CD4-positive, alpha-beta T cell (primary cell): ENCODE data around the gene FNDC1. TPM values are rescaled to one million over a fixed set of nuclear protein-coding genes. Genes with fewer than 3 reads are reported as not detected.

ENCODE experiments used
- ATAC-seq: fragments of 200-7000 bp; cut with Tn5 transposase; one replicate; pipeline ENCODE4 v1.10.0; 2022; ENCODE audit warnings: mild to moderate bottlenecking; ENCODE audit not compliant: poor library complexity
- CTCF ChIA-PET: fragments of 350-600 bp; sonication (Branson Sonifier 250); formaldehyde crosslinking; loops from one replicate; lab custom pipeline; 2021; ENCODE audit warnings: antibody characterized with exemption, inconsistent platforms; lab: Charles Lee
- POLR2A ChIA-PET: fragments of 350-600 bp; sonication (Branson Sonifier 250); formaldehyde crosslinking; loops from one replicate; lab custom pipeline; 2021; ENCODE audit warnings: antibody characterized with exemption, inconsistent platforms; lab: Charles Lee
- DNase-seq, 14 experiments: peaks; one replicate each; pipeline ENCODE4 v3.0.0-alpha.2; 2013 to 2020; ENCODE audit warnings: mixed read lengths in 2 of 14
- H3K27ac ChIP-seq, 2 donors: one replicate each; pipeline versions ENCODE4 v1.5.1 to v1.7.0; 2013; ENCODE audit warnings: low read length in 2 of 2, low read depth in 1 of 2, mild to moderate bottlenecking in 1 of 2
- H3K27me3 ChIP-seq, 2 experiments: 1 replicate in 1 of 2; 2 replicates in 1 of 2; pipeline versions ENCODE4 v1.6.1 to v1.7.0; 2013; ENCODE audit warnings: low read length in 2 of 2, control low read depth in 1 of 2, mild to moderate bottlenecking in 1 of 2, moderate library complexity in 1 of 2; ENCODE audit not compliant: insufficient read depth in 2 of 2, control insufficient read depth in 1 of 2
- H3K36me3 ChIP-seq: one replicate; pipeline ENCODE4 v1.6.1; 2013; ENCODE audit warnings: low read length, control low read depth; ENCODE audit not compliant: insufficient read depth
- H3K4me1 ChIP-seq: one replicate; pipeline ENCODE4 v1.6.1; 2013; ENCODE audit warnings: low read length, control low read depth; ENCODE audit not compliant: insufficient read depth
- H3K4me3 ChIP-seq: one replicate; pipeline ENCODE4 v1.5.1; 2013; ENCODE audit warnings: mild to moderate bottlenecking, low read length, moderate library complexity
- H3K9me3 ChIP-seq, 2 experiments: 1 replicate in 1 of 2; 2 replicates in 1 of 2; pipeline versions ENCODE4 v1.6.1 to v1.7.0; 2013; ENCODE audit warnings: low read length in 2 of 2, mild to moderate bottlenecking in 2 of 2, control low read depth in 1 of 2, moderate library complexity in 1 of 2; ENCODE audit not compliant: control insufficient read depth in 1 of 2, insufficient read depth in 1 of 2
- H3K27ac Mint-ChIP-seq: one replicate; pipeline ENCODE4 v1.8.0; 2020; ENCODE audit warnings: mixed read lengths
- H3K27me3 Mint-ChIP-seq: one replicate; pipeline ENCODE4 v1.8.0; 2021; ENCODE audit warnings: mixed read lengths
- H3K36me3 Mint-ChIP-seq: one replicate; pipeline ENCODE4 v1.8.0; 2021; ENCODE audit warnings: low read depth, mixed read lengths
- H3K4me1 Mint-ChIP-seq: one replicate; pipeline ENCODE4 v1.8.0; 2021; ENCODE audit warnings: low read depth, mixed read lengths
- H3K4me3 Mint-ChIP-seq: one replicate; pipeline ENCODE4 v1.8.0; 2020; ENCODE audit warnings: mild to moderate bottlenecking, mixed read lengths
- H3K9me3 Mint-ChIP-seq: one replicate; pipeline ENCODE4 v1.8.0; 2020; ENCODE audit warnings: mixed read lengths
- intact Hi-C, 2 experiments: fragments of 100-400 bp; cut with DNase I in 1 of 2; cut with micrococcal nuclease in 1 of 2; formaldehyde crosslinking; loops; one replicate each; pipeline versions ENCODE4 v1.15.1 to v1.9.0; 2023 to 2025; cut with DNase I, micrococcal nuclease
- total RNA-seq, 174 experiments: library from RNA in 2 of 174; stranded (reverse) in 2 of 174; gene quantifications; one replicate each; pipeline ENCODE4 v1.2.3 and lab custom pipeline; 2021 to 2026
- TF ChIP-seq, protein P1 (sequence below): fragments of 200-600 bp; IDR thresholded peaks from one replicate; pipeline ENCODE4 v1.8.0; 2022; ENCODE audit warnings: antibody characterized with exemption, mild to moderate bottlenecking

Gene FNDC1
- total RNA-seq, 2 experiments from 2014 or later, result not detected

- intact Hi-C loops, result no loop called here
- no peak for ATAC-seq
- Mint-ChIP-seq H3K4me1 (no peaks in the 10 kb centered on the region), H3K9me3 (no peaks in the 10 kb centered on the region), H3K4me3 (no peak overlapping the region), H3K27me3 (peaks cover 22% of the 10 kb centered on the region), H3K27ac (no peak overlapping the region), H3K36me3 (no peaks in the 10 kb centered on the region)
- Histone ChIP-seq H3K27ac (no peak overlapping the region), H3K4me1 (no peaks in the 10 kb centered on the region), H3K36me3 (no peaks in the 10 kb centered on the region), H3K27me3 (peaks cover 0 to under 1% of the 10 kb centered on the region in 2 experiments), H3K9me3 (no peaks in the 10 kb centered on the region), H3K4me3 (no peak overlapping the region)
- TF ChIP-seq, protein P1, sequence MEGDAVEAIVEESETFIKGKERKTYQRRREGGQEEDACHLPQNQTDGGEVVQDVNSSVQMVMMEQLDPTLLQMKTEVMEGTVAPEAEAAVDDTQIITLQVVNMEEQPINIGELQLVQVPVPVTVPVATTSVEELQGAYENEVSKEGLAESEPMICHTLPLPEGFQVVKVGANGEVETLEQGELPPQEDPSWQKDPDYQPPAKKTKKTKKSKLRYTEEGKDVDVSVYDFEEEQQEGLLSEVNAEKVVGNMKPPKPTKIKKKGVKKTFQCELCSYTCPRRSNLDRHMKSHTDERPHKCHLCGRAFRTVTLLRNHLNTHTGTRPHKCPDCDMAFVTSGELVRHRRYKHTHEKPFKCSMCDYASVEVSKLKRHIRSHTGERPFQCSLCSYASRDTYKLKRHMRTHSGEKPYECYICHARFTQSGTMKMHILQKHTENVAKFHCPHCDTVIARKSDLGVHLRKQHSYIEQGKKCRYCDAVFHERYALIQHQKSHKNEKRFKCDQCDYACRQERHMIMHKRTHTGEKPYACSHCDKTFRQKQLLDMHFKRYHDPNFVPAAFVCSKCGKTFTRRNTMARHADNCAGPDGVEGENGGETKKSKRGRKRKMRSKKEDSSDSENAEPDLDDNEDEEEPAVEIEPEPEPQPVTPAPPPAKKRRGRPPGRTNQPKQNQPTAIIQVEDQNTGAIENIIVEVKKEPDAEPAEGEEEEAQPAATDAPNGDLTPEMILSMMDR, result no peak
- ChIA-PET POLR2A (no interaction called here), CTCF (no interaction called here)
- DNase-seq, result no peak
These were observed 34.3 kb downstream of the FNDC1 start for GRCh38 chr6:159203304-159204005.

- intact Hi-C loops, result no loop called here
- TF ChIP-seq, protein P1, result no peak
- Mint-ChIP-seq H3K36me3 (no peaks in the 10 kb centered on the region), H3K4me1 (no peaks in the 10 kb centered on the region), H3K9me3 (no peaks in the 10 kb centered on the region), H3K27me3 (peaks cover 19% of the 10 kb centered on the region), H3K4me3 (no peak overlapping the region), H3K27ac (no peak overlapping the region)
- H3K4me3 ChIP-seq, result no peak overlapping the region
- no peaks in the 10 kb centered on the region for H3K27me3 ChIP-seq
- no peak overlapping the region for H3K27ac ChIP-seq
- POLR2A ChIA-PET, result no interaction called here
- no peak for ATAC-seq
- no peaks in the 10 kb centered on the region for H3K9me3 ChIP-seq
- no peaks in the 10 kb centered on the region for H3K36me3 ChIP-seq
- H3K4me1 ChIP-seq, result no peaks in the 10 kb centered on the region
- CTCF ChIA-PET, result no interaction called here
- DNase-seq, result no peak
These were observed 35.4 kb downstream of the FNDC1 start for GRCh38 chr6:159204605-159205004.

DNA sequence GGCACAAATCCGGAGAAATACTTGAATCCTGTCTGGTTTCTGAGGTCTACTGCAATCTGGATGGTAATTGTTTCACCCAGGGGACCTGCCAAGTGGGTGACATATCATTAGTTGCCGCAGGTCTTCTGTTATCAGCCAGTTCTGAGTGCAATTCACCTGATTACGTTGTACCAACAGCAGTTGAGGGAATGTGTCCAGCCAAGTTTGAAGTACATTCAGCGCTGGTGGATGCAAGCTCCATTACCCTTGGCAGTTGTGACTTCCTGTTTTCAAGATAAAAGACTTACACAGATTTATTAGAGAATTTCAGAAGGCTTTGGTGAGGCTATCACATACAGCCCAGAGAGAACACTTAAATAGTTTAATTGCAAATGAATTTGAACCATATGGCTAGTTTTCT, 42.8 kb downstream of the FNDC1 start:
- POLR2A ChIA-PET, result no interaction called here
- H3K36me3 ChIP-seq, result no peaks in the 10 kb centered on the region
- ATAC-seq, result no peak
- no peaks in the 10 kb centered on the region for H3K4me1 Mint-ChIP-seq
- no peaks in the 10 kb centered on the region for H3K27me3 ChIP-seq
- no peaks in the 10 kb centered on the region for H3K36me3 Mint-ChIP-seq
- no peaks in the 10 kb centered on the region for H3K9me3 ChIP-seq
- CTCF ChIA-PET, result no interaction called here
- intact Hi-C loops, result no loop called here
- no peak overlapping the region for H3K4me3 Mint-ChIP-seq
- peaks cover 4% of the 10 kb centered on the region for H3K27me3 Mint-ChIP-seq
- no peaks in the 10 kb centered on the region for H3K4me1 ChIP-seq
- no peak overlapping the region for H3K27ac ChIP-seq
- DNase-seq, result no peak
- no peak overlapping the region for H3K4me3 ChIP-seq
- TF ChIP-seq, protein P1, result no peak
- H3K27ac Mint-ChIP-seq, result no peak overlapping the region
- no peaks in the 10 kb centered on the region for H3K9me3 Mint-ChIP-seq
